ENCODE measurements around the gene SLC26A3.
"Not testable (repeated sequence)": the region's sequence is repeated elsewhere in the genome, so short reads cannot be mapped to it uniquely, and the experiment has no call there.

Gene SLC26A3

DNA sequence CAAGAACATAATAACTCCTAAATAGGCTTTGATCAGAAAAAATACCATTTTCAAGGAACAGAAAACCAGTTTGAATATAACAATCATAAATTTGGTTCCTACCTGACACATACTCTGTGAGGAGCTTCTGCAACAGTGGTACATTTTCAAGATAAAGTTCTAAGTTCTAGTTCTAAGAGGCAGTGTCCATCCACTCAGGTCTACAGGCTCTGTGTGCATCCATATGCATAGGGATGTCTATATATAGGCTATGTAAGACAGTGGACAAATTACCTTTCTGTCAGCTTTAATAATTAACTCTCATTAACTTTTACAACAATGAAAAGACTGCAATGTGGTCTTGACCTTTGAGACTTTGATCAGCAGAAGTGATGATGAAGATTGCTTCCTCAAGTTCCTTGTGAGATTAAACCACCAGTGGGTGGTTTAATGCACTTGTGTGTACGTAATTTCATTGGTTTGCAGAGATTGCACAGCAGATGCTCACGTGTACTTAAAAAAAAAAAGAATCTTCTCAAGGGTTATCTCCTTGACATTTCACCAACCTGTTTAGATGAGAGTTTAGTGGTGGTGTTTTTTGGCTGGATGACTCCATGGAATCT is at the start of gene SLC26A3:
Gene SLC26A3 (minus strand): TSS at position 215 of the 602 bp plus-strand sequence. CDS start 8,714 bp downstream, outside the sequence.
- no peak within 1 kb of the TSS for H3K27ac ChIP-seq (ENCODE audit: low read depth, low read length)
- H3K9me3 ChIP-seq (ENCODE audit: control insufficient read depth in 5 of 5, low read length in 5 of 5), result no peaks in the 10 kb centered on the region
- H3K36me3 ChIP-seq (ENCODE audit: control insufficient read depth in 5 of 5, insufficient read depth in 5 of 5, low read length in 5 of 5), result no peaks in the 10 kb centered on the region
- no peak within 1 kb of the TSS for H3K4me3 ChIP-seq (ENCODE audit: low read depth in 1 of 5, low read length in 5 of 5)
- no peak within 1 kb of the TSS for H3K9ac ChIP-seq (ENCODE audit: low read length in 5 of 5)
- H3K27me3 ChIP-seq (ENCODE audit: control insufficient read depth in 5 of 5, insufficient read depth in 4 of 5, low read length in 5 of 5), result peaks cover 0 to 3% (median 0%) of the 10 kb centered on the region in 5 donors
- no peaks in the 10 kb centered on the region for H3K4me1 ChIP-seq (ENCODE audit: control insufficient read depth in 5 of 5, insufficient read depth in 5 of 5, low read length in 5 of 5)

DNA sequence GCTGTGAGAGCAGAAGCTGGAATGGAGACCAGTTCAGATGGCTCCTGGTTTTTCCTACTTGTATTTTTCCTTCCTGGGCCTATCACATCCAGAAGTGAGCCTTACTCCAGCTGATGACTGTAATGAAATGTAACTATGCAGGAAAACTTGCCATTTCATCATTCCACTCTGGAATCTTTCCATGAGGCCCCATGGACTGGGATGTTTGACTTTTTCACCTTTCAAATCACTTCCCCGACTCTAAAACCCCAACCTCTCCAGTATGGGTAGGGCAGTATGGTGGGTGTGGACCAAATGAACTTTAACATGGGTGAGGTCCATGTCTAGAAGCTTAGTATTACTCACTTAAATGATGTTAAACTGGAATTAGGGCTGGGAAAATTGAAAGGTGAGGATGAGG is 47.6 kb upstream of the SLC26A3 start:
- Histone ChIP-seq H3K4me3 (ENCODE audit: low read depth in 1 of 5, low read length in 5 of 5) (no peak overlapping the region), H3K9ac (ENCODE audit: low read length in 5 of 5) (no peak overlapping the region), H3K27me3 (ENCODE audit: control insufficient read depth in 5 of 5, insufficient read depth in 4 of 5, low read length in 5 of 5) (no peaks in the 10 kb centered on the region)

DNA sequence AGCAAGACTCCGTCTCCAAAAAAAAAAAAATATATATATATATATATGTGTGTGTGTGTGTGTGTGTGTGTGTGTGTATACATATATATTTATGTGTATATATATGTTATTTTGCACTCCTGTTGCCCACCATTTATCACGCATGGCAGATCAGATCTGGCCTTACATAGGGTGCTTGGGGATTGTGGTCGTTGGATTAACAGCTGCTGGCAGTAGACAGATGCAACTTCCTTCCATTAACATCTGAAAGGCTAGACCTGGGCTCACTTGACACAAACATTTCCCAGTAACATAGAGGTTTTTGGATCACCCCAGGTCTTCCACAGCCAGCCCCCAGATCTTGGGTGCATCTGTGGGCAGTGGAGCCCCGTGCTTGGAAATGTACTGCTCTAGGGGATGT is 47.2 kb upstream of the SLC26A3 start:
- Histone ChIP-seq H3K9me3 (ENCODE audit: control insufficient read depth in 5 of 5, low read length in 5 of 5) (no peaks in the 10 kb centered on the region), H3K4me1 (ENCODE audit: control insufficient read depth in 5 of 5, insufficient read depth in 5 of 5, low read length in 5 of 5) (peaks cover 0 to 3% (median 0%) of the 10 kb centered on the region in 5 donors), H3K36me3 (ENCODE audit: control insufficient read depth in 5 of 5, insufficient read depth in 5 of 5, low read length in 5 of 5) (no peaks in the 10 kb centered on the region), H3K9ac (ENCODE audit: low read length in 5 of 5) (no peak overlapping the region), H3K27ac (ENCODE audit: low read depth, low read length) (no peak overlapping the region), H3K27me3 (ENCODE audit: control insufficient read depth in 5 of 5, insufficient read depth in 4 of 5, low read length in 5 of 5) (no peaks in the 10 kb centered on the region), H3K4me3 (ENCODE audit: low read depth in 1 of 5, low read length in 5 of 5) (no peak overlapping the region)

More for the DNA sequence above, 47.6 kb upstream of the SLC26A3 start:
- Histone ChIP-seq H3K27ac (ENCODE audit: low read depth, low read length) (no peak overlapping the region), H3K36me3 (ENCODE audit: control insufficient read depth in 5 of 5, insufficient read depth in 5 of 5, low read length in 5 of 5) (no peaks in the 10 kb centered on the region), H3K4me1 (ENCODE audit: control insufficient read depth in 5 of 5, insufficient read depth in 5 of 5, low read length in 5 of 5) (peaks cover 0 to 4% (median 0%) of the 10 kb centered on the region in 5 donors), H3K9me3 (ENCODE audit: control insufficient read depth in 5 of 5, low read length in 5 of 5) (no peaks in the 10 kb centered on the region)

DNA sequence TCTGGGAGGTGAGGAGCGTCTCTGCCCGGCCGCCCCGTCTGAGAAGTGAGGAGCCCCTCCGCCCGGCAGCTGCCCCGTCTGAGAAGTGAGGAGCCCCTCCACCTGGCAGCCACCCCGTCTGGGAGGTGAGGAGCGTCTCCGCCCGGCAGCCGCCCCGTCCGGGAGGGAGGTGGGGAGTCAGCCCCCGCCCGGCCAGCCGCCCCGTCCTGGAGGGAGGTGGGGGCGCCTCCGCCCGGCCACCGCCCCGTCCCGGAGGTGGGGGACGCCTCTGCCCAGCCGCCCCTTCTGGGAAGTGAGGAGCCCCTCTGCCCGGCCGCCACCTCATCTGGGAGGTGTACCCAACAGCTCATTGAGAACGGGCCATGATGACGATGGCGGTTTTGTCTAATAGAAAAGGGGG is 45.2 kb upstream of the SLC26A3 start:
- not testable (repeated sequence) for H3K4me3 ChIP-seq (ENCODE audit: low read depth in 1 of 5, low read length in 5 of 5); H3K27ac ChIP-seq (ENCODE audit: low read depth, low read length); H3K4me1 ChIP-seq (ENCODE audit: control insufficient read depth in 5 of 5, insufficient read depth in 5 of 5, low read length in 5 of 5); H3K9me3 ChIP-seq (ENCODE audit: control insufficient read depth in 5 of 5, low read length in 5 of 5); H3K9ac ChIP-seq (ENCODE audit: low read length in 5 of 5); H3K27me3 ChIP-seq (ENCODE audit: control insufficient read depth in 5 of 5, insufficient read depth in 4 of 5, low read length in 5 of 5); H3K36me3 ChIP-seq (ENCODE audit: control insufficient read depth in 5 of 5, insufficient read depth in 5 of 5, low read length in 5 of 5)

DNA sequence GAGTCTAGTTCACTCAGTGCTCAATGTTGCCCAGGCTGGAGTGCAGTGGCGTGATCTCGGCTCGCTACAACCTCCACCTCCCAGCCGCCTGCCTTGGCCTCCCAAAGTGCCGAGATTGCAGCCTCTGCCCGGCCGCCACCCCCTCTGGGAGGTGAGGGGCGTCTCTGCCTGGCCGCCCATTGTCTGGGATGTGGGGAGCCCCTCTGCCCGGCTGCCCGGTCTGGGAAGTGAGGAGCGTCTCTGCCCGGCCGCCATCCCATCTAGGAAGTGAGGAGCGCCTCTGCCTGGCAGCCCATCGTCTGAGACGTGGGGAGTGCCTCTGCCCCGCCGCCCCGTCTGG is 44.8 kb upstream of the SLC26A3 start:
- not testable (repeated sequence) for H3K4me1 ChIP-seq (ENCODE audit: control insufficient read depth in 5 of 5, insufficient read depth in 5 of 5, low read length in 5 of 5); H3K36me3 ChIP-seq (ENCODE audit: control insufficient read depth in 5 of 5, insufficient read depth in 5 of 5, low read length in 5 of 5); H3K27ac ChIP-seq (ENCODE audit: low read depth, low read length); H3K9me3 ChIP-seq (ENCODE audit: control insufficient read depth in 5 of 5, low read length in 5 of 5); H3K27me3 ChIP-seq (ENCODE audit: control insufficient read depth in 5 of 5, insufficient read depth in 4 of 5, low read length in 5 of 5); H3K4me3 ChIP-seq (ENCODE audit: low read depth in 1 of 5, low read length in 5 of 5); H3K9ac ChIP-seq (ENCODE audit: low read length in 5 of 5)

DNA sequence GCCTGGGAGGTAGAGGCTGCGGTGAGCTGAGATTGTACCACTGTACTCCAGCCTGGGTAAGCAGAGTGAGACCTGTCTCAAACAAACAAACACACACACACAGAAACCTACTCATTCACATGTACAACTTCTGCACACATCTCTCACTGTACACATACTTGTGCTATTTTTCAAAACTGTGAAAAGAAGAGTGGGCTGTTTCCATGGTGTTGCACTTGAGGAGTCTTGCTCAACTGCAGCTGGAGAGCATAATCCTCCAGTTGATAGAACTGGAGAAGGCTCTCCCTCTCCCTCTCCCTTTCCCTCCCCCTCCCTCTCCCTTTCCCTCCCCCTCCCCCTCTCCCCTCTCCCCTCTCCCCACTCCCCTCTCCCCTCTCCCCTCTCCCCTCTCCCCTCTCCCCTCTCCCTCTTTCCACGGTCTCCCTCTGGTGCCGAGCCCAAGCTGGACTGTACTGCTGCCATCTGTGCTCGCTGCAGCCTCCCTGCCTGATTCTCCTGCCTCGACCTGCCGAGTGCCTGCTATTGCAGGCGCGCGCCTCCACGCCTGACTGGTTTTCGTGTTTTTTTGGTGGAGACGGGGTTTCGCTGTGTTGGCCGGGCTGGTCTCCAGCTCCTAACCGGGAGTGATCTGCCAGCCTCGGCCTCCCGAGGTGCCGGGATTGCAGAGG is 44.3 kb upstream of the SLC26A3 start:
- Histone ChIP-seq H3K36me3 (ENCODE audit: control insufficient read depth in 5 of 5, insufficient read depth in 5 of 5, low read length in 5 of 5) (no peaks in the 10 kb centered on the region), H3K4me1 (ENCODE audit: control insufficient read depth in 5 of 5, insufficient read depth in 5 of 5, low read length in 5 of 5) (no peaks in the 10 kb centered on the region), H3K27ac (ENCODE audit: low read depth, low read length) (no peak overlapping the region), H3K9ac (ENCODE audit: low read length in 5 of 5) (no peak overlapping the region), H3K9me3 (ENCODE audit: control insufficient read depth in 5 of 5, low read length in 5 of 5) (no peaks in the 10 kb centered on the region), H3K27me3 (ENCODE audit: control insufficient read depth in 5 of 5, insufficient read depth in 4 of 5, low read length in 5 of 5) (no peaks in the 10 kb centered on the region), H3K4me3 (ENCODE audit: low read depth in 1 of 5, low read length in 5 of 5) (no peak overlapping the region)

DNA sequence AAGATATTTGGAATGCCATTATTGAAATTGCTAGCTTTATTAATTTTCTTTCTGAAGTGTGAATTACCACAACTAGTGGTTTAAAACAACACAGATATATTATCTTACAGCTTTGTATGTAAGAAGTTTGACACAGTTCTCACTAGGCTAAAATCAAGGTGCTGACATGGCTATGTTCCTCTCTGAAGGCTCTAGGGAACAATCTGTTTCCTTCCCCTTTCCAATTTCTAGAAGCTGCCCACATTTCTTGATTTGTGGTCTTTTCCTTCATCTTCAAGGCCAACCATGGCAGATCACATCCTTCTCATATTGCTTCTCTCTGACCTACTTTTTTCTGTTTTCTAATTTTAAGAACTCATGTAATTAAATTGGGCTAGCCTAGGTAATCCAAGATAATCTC is 43.3 kb upstream of the SLC26A3 start:
- no peak overlapping the region for H3K27ac ChIP-seq (ENCODE audit: low read depth, low read length)
- H3K27me3 ChIP-seq (ENCODE audit: control insufficient read depth in 5 of 5, insufficient read depth in 4 of 5, low read length in 5 of 5), result no peaks in the 10 kb centered on the region
- no peak overlapping the region for H3K9ac ChIP-seq (ENCODE audit: low read length in 5 of 5)
- no peak overlapping the region for H3K4me3 ChIP-seq (ENCODE audit: low read depth in 1 of 5, low read length in 5 of 5)
- no peaks in the 10 kb centered on the region for H3K4me1 ChIP-seq (ENCODE audit: control insufficient read depth in 5 of 5, insufficient read depth in 5 of 5, low read length in 5 of 5)
- H3K36me3 ChIP-seq (ENCODE audit: control insufficient read depth in 5 of 5, insufficient read depth in 5 of 5, low read length in 5 of 5), result no peaks in the 10 kb centered on the region
- H3K9me3 ChIP-seq (ENCODE audit: control insufficient read depth in 5 of 5, low read length in 5 of 5), result no peaks in the 10 kb centered on the region

DNA sequence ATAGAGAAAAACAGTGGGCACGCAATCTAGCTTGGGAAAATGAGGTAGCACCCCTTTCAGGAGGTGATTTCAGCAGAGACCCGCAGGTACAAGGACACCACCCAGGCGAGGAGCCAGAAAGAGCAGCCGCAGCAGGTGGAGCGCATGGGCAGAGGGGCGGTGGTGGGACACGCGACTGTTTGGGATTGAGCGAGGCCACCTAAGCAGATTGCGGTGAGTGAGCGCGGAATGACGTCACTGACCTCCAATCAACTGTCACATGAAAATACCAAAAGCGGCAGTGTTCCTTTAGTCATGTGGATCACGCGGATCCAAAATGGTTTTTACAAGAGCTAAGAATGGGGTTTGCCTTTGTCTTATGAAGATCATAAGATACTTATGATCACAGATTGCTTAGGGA is 40.2 kb upstream of the SLC26A3 start:
- Histone ChIP-seq H3K9me3 (ENCODE audit: control insufficient read depth in 5 of 5, low read length in 5 of 5) (no peaks in the 10 kb centered on the region), H3K4me1 (ENCODE audit: control insufficient read depth in 5 of 5, insufficient read depth in 5 of 5, low read length in 5 of 5) (no peaks in the 10 kb centered on the region), H3K27me3 (ENCODE audit: control insufficient read depth in 5 of 5, insufficient read depth in 4 of 5, low read length in 5 of 5) (no peaks in the 10 kb centered on the region), H3K27ac (ENCODE audit: low read depth, low read length) (no peak overlapping the region), H3K4me3 (ENCODE audit: low read depth in 1 of 5, low read length in 5 of 5) (no peak overlapping the region), H3K9ac (ENCODE audit: low read length in 5 of 5) (no peak overlapping the region), H3K36me3 (ENCODE audit: control insufficient read depth in 5 of 5, insufficient read depth in 5 of 5, low read length in 5 of 5) (no peaks in the 10 kb centered on the region)

DNA sequence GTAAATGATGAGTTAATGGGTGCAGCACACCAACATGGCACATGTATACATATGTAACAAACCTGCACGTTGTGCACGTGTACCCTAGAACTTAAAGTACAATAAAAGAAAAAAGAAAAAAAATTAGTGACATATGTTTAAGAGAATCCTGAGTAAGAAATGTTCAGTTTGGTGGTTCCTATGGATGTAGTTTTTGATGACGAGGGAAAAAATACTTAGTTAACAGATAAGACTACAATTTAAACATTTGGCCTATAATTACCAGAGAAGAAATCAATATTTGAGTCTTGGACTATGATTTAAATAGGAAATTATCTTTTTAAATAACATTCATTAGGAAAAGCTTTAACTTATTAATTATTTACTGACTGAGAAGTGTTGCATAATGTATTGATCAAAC is 39.2 kb upstream of the SLC26A3 start:
- Histone ChIP-seq H3K36me3 (ENCODE audit: control insufficient read depth in 5 of 5, insufficient read depth in 5 of 5, low read length in 5 of 5) (no peaks in the 10 kb centered on the region), H3K27ac (ENCODE audit: low read depth, low read length) (no peak overlapping the region), H3K4me1 (ENCODE audit: control insufficient read depth in 5 of 5, insufficient read depth in 5 of 5, low read length in 5 of 5) (no peaks in the 10 kb centered on the region), H3K9me3 (ENCODE audit: control insufficient read depth in 5 of 5, low read length in 5 of 5) (no peaks in the 10 kb centered on the region), H3K27me3 (ENCODE audit: control insufficient read depth in 5 of 5, insufficient read depth in 4 of 5, low read length in 5 of 5) (no peaks in the 10 kb centered on the region), H3K9ac (ENCODE audit: low read length in 5 of 5) (no peak overlapping the region), H3K4me3 (ENCODE audit: low read depth in 1 of 5, low read length in 5 of 5) (no peak overlapping the region)

DNA sequence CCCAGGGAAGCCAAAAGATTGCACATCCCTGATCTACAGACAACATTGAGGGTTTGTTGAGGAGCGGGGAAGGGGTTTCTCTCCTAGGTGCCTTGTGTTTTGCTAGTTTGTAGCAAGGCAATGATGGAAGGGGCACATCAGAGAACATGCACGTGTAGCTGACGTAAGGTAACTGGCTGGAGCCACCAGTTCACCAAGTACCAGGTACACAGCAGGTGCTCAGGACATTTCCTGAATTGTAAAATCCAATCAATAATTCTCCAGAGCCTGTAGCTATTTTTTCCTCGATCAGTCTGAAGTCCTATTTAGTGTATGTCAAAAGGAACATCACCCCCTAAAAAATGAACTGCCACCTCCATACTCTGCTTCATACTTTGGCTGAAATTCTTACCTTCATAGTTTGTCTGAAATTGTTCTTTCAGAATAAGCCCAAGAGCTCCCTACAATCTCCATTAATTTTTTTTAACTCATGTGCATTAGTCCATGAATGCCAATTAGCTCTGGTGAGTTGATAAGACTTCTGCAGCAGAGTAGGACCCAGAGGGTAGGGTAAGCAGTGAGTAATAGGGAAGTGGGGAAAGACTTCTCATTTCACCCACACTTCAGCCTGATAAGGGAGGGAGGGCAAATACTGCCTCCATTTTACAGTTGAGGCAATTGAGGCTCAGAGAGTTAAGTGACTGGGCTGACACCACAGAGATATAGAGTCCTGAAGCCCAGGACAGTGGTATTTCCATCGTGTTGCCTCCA is 36.0 kb upstream of the SLC26A3 start:
- Histone ChIP-seq H3K27me3 (ENCODE audit: control insufficient read depth in 5 of 5, insufficient read depth in 4 of 5, low read length in 5 of 5) (no peaks in the 10 kb centered on the region), H3K27ac (ENCODE audit: low read depth, low read length) (no peak overlapping the region), H3K4me3 (ENCODE audit: low read depth in 1 of 5, low read length in 5 of 5) (no peak overlapping the region), H3K9me3 (ENCODE audit: control insufficient read depth in 5 of 5, low read length in 5 of 5) (no peaks in the 10 kb centered on the region), H3K9ac (ENCODE audit: low read length in 5 of 5) (no peak overlapping the region), H3K4me1 (ENCODE audit: control insufficient read depth in 5 of 5, insufficient read depth in 5 of 5, low read length in 5 of 5) (no peaks in the 10 kb centered on the region), H3K36me3 (ENCODE audit: control insufficient read depth in 5 of 5, insufficient read depth in 5 of 5, low read length in 5 of 5) (no peaks in the 10 kb centered on the region)

Measured in subcutaneous abdominal adipose tissue (tissue), 5 donors.